Measurements from ENCODE around the gene RAB23. TPM values are rescaled to one million over a fixed set of nuclear protein-coding genes. Genes with fewer than 3 reads are reported as not detected.

The RAB23 gene
- total and polyA plus RNA-seq, 2 of the 8 experiments (the other 6 are each of a cell fraction or from before 2014, with no cell fraction given) = 6.5 to 17.2 TPM

DNA sequence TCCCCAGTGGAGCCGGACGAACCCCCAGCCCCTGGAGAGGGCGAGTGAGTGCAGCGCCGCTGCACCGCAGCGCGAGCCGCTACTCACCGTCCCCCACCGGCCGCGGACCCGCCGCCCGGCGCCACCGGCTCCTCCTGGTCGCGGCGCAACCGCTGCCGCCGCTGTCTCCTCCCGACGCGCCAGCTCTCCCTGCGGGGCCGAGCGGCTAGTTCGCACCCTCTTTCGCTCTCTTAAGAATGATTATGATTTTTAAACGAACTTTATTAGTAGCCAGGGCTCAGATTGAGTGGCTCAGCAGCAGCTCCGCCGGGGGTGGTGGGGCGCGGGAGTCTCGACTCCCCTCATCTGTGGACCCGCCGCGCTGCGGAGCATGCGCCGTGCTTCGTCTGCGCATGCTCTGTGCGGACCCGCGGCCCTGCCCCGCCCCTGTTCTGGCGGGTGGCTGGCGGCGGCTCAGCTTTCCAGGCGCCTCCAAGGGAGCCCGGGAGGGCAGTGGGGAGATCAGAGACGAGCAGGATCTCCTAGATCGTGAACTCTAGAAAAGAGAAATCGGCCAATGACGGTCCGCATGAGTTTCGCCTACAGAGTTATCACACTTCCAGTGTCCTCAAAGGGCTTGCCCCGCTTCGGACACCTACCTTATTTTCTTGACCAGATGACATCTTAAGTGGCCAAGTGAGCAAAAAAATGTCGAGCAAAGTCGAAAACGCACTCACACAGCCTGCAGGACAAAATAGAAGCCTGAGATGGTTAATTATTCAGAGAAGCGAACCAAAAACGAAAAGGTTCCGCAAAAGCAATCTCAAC lies at the start of gene RAB23 (continued):
- TF ChIP-seq CTBP2 (IDR thresholded peaks at IDR 0.05; ENCODE audit: borderline replicate concordance, insufficient read depth, insufficient read length, low read length) = peak; percentile 85
- peak; percentile 16 to 34; a peak in 2 of 4 replicates for TF ChIP-seq SIN3A (conservative IDR thresholded peaks at IDR 0.05 in 1 of 2, IDR thresholded peaks at IDR 0.05 in 1 of 2; ENCODE audit: low read depth in 1 of 2, low read length in 2 of 2)
- no peak for TF ChIP-seq YY1 (IDR thresholded peaks at IDR 0.05; ENCODE audit: low read depth, low read length)
- peak; percentile 70 for TF ChIP-seq TAF1 (IDR thresholded peaks at IDR 0.05; ENCODE audit: low read depth, low read length)
- TF ChIP-seq RFX5 (IDR thresholded peaks at IDR 0.05; ENCODE audit: borderline replicate concordance, low read depth, low read length) = no peak
- TF ChIP-seq POLR2A (IDR thresholded peaks at IDR 0.05; ENCODE audit: control extremely low read depth in 1 of 2, low read depth in 2 of 2, low read length in 2 of 2) = peak; percentile 64 to 70
- no peak for TF ChIP-seq SIX5 (IDR thresholded peaks at IDR 0.05; ENCODE audit: low read depth, low read length)
- TF ChIP-seq NRF1 (IDR thresholded peaks at IDR 0.05; ENCODE audit: low read depth, low read length) = peak; percentile 83
